Nephron progenitor cell (in vitro differentiated cells): Measurements from ENCODE around the gene SFXN5.

Source experiments
- DNase-seq: peaks from one replicate; pipeline ENCODE4 v3.0.0; 2021
- H3K27ac Mint-ChIP-seq: 2 replicates; pipeline ENCODE4 v1.8.0; 2021; ENCODE audit warnings: mild to moderate bottlenecking, moderate library complexity, mixed read lengths
- H3K27me3 Mint-ChIP-seq: 2 replicates; pipeline ENCODE4 v1.8.0; 2021; ENCODE audit warnings: mild to moderate bottlenecking, low read depth, mixed read lengths; ENCODE audit not compliant: poor library complexity
- H3K36me3 Mint-ChIP-seq: 2 replicates; pipeline ENCODE4 v1.8.0; 2021; ENCODE audit warnings: low read depth, mixed read lengths
- H3K4me1 Mint-ChIP-seq: 2 replicates; pipeline ENCODE4 v1.8.0; 2021; ENCODE audit warnings: mixed read lengths
- H3K4me3 Mint-ChIP-seq: 2 replicates; pipeline ENCODE4 v1.8.0; 2021; ENCODE audit warnings: mild to moderate bottlenecking, moderate library complexity, mixed read lengths
- H3K9me3 Mint-ChIP-seq: 2 replicates; pipeline ENCODE4 v1.8.0; 2021; ENCODE audit warnings: mild to moderate bottlenecking, moderate library complexity, mixed read lengths
- TF ChIP-seq, protein P1 (sequence below): fragments of 200-600 bp; sonication (generic); IDR thresholded peaks from 2 replicates; pipeline ENCODE4 v1.5.0; 2021; ENCODE audit warnings: antibody characterized with exemption

The SFXN5 gene

DNA sequence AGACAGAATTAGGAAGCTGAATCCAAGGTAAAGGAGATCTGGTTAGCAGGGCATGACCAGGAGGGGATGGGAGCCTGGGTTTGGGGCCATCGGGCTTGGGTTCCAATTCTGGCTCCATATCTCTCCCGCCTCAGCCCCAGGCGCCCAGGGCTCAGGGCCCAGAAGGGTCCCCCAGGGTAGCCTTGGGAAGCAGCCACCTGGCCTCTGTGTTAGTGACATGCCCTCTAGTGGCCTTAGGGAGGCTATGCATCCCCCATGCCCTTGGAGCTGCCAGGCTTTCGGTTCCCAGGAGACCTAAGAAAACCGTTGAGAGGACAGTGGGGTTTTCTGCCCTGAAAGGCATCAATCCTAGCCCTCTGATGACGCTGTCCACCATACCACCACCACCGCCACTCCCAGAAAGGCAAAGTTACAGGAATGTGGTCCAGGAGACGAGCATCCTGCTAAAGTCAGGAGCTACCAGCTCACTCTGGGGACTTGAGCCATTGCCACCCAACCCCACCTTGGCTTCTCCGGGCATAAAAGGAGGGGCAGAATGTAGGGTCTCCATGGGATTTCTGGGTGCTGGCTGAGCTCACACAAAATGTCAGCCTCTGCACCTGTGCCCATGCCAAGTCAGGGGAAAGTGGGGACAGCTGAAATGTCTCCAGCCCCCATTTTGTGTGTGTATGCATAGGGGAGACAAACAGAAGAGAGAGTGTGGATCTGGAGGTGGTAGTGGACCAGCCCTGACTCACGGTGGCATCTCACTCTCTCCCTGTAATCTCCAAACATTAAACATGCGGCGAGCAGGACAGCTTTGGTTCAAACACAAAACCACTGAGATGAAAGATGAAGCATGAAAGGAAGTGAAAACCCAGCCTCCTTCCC lies 97.7 kb downstream of the SFXN5 start:
- no peaks in the 10 kb centered on the region for H3K4me1 Mint-ChIP-seq
- no peaks in the 10 kb centered on the region for H3K9me3 Mint-ChIP-seq
- peaks cover 29% of the 10 kb centered on the region for H3K27me3 Mint-ChIP-seq
- no peak overlapping the region for H3K27ac Mint-ChIP-seq
- TF ChIP-seq, protein P1, sequence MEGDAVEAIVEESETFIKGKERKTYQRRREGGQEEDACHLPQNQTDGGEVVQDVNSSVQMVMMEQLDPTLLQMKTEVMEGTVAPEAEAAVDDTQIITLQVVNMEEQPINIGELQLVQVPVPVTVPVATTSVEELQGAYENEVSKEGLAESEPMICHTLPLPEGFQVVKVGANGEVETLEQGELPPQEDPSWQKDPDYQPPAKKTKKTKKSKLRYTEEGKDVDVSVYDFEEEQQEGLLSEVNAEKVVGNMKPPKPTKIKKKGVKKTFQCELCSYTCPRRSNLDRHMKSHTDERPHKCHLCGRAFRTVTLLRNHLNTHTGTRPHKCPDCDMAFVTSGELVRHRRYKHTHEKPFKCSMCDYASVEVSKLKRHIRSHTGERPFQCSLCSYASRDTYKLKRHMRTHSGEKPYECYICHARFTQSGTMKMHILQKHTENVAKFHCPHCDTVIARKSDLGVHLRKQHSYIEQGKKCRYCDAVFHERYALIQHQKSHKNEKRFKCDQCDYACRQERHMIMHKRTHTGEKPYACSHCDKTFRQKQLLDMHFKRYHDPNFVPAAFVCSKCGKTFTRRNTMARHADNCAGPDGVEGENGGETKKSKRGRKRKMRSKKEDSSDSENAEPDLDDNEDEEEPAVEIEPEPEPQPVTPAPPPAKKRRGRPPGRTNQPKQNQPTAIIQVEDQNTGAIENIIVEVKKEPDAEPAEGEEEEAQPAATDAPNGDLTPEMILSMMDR, result peak; percentile 85
- no peaks in the 10 kb centered on the region for H3K36me3 Mint-ChIP-seq
- DNase-seq, result peak; percentile 58
- H3K4me3 Mint-ChIP-seq, result no peak overlapping the region

DNA sequence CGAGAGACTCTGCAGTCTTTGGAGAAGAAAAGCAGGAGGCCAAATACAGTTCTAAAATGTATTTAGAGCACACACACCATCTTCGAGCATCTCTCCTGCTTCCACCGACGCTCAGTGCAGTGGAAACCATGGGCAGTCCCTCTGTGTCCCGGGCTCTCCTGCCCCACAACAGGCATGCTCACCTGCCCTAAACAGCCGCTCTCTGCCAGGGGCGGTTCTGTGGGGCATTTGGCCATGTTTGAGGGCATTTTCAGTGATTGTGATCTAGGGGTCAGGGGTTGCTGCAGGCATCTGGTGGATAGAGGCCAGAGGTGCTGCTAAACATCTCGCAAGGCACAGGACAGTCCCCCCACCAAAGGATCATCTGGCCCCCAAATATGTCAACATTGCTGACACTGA lies 98.4 kb downstream of the SFXN5 start:
- Mint-ChIP-seq H3K4me1 (no peaks in the 10 kb centered on the region), H3K9me3 (no peaks in the 10 kb centered on the region), H3K4me3 (no peak overlapping the region), H3K27me3 (peaks cover 33% of the 10 kb centered on the region), H3K36me3 (no peaks in the 10 kb centered on the region), H3K27ac (no peak overlapping the region)
- TF ChIP-seq, protein P1, result no peak
- no peak for DNase-seq

DNA sequence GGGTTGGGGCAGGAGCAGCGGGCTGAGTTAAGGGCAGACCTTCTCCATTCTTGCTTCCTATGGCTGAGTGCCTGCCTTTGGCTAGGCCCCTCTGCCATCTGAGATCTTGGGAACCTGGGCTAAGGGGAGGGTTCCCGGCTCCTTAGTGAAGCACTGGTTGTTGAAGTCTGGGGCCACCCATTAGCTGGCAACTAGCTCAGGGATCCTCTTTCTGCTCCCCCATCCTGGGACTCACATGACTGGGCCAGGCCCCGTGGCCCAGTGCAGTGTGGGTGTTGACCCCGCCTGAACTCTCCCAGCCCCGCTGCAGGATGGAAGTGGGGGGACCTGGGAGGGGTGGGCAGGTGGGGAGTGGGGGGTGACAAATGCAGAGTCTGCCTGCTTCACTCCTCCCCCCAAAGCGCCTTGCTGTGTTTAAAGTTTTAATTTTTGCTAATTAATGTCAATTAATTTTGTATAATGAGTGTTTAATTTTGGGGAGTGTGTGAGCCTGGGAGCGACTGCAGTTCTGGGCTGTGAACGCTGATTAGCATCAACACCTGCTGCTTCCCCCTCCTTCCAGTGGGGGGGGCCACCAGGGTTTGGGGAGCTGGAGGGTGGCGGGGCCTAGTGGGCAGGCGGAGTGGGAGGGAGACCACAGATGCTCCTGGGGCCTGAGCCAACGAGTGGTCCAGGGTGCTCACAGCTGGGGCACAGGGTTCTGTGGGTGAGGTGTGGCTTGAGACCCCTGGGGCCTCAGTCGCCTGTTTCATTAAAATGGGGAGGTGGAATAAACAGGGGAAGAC lies 99.0 kb downstream of the SFXN5 start:
- Mint-ChIP-seq H3K9me3 (no peaks in the 10 kb centered on the region), H3K27ac (no peak overlapping the region), H3K4me1 (no peaks in the 10 kb centered on the region), H3K27me3 (peaks cover 33% of the 10 kb centered on the region), H3K36me3 (no peaks in the 10 kb centered on the region), H3K4me3 (no peak overlapping the region)
- TF ChIP-seq, protein P1, result no peak
- DNase-seq, result no peak

GRCh38 chr2:72971036-72971435 lies 100.5 kb downstream of the SFXN5 start:
- H3K36me3 Mint-ChIP-seq, result no peaks in the 10 kb centered on the region
- DNase-seq, result no peak
- H3K9me3 Mint-ChIP-seq, result no peaks in the 10 kb centered on the region
- no peak overlapping the region for H3K27ac Mint-ChIP-seq
- TF ChIP-seq, protein P1, result no peak
- no peaks in the 10 kb centered on the region for H3K4me1 Mint-ChIP-seq
- H3K27me3 Mint-ChIP-seq, result peaks cover 33% of the 10 kb centered on the region
- no peak overlapping the region for H3K4me3 Mint-ChIP-seq

DNA sequence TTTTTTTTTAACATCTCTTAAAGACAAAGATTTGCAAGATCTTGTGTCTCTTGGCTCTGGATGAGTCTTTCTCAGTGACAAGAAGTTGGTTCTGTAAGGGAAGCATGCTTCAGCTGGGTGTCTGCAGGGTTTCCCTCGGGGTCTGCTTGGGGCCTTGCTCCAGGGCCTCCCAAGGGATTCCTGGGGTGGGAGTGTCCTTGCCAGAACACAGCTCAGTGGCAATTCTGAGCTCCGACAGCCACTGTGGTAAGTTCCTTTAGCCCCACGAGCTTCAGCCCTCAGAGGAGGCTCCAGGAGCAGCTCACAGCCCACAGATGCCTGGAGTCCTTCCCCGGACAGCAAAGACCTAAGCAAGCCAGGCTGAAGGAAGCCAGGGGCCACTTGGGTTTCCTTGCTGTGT lies 101.8 kb downstream of the SFXN5 start:
- TF ChIP-seq, protein P1, result no peak
- no peak overlapping the region for H3K27ac Mint-ChIP-seq
- peaks cover 9% of the 10 kb centered on the region for H3K4me1 Mint-ChIP-seq
- H3K4me3 Mint-ChIP-seq, result no peak overlapping the region
- H3K36me3 Mint-ChIP-seq, result no peaks in the 10 kb centered on the region
- H3K9me3 Mint-ChIP-seq, result no peaks in the 10 kb centered on the region
- no peak for DNase-seq
- H3K27me3 Mint-ChIP-seq, result peaks cover 30% of the 10 kb centered on the region
